Measurements from ENCODE around the gene SDSL. TPM values are rescaled to one million over a fixed set of nuclear protein-coding genes. Genes with fewer than 3 reads are reported as not detected.

SDSL gene
- total and polyA plus RNA-seq, 4 donors = 3.8 to 13.4 (median 6.8) TPM

DNA sequence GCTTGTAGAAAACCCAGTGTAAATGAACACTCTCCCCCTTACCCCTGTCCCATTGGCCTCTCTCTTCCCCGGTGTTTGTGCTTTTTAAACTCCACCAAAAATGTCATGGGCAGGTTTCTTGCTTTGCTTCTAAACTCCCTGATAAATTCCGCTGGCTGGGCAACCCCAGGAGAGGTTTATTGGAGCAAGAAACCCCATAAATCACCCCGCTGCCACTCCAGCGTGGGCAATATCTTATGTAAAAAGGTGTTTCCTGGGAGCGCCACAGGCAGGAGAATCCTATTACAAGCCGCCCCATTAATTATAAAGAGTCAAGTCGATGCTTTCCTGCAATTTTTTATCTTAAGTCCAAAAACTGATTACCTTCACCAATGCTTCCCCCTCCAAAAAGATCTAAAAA, 26.7 kb downstream of the SDSL start:
- no peak overlapping the region for H3K27ac ChIP-seq (ENCODE audit: low read depth in 1 of 2, low read length in 2 of 2)
- intact Hi-C loops (cut with DNase I) = no loop called here
- WGBS, 2 donors = 38 to 44% methylated on average over 7 of the region's 7 CpGs
- no peaks in the 10 kb centered on the region for H3K27me3 ChIP-seq (ENCODE audit: control insufficient read depth in 1 of 2, insufficient read depth in 2 of 2, low read length in 1 of 2)
- no peaks in the 10 kb centered on the region for H3K4me1 ChIP-seq (ENCODE audit: control insufficient read depth in 1 of 2, insufficient read depth in 2 of 2, low read length in 2 of 2)
- H3K4me3 ChIP-seq (ENCODE audit: low read length in 2 of 2) = no peak overlapping the region
- H3K9me3 ChIP-seq (ENCODE audit: control insufficient read depth, low read length) = peaks cover 3% of the 10 kb centered on the region
- H3K36me3 ChIP-seq (ENCODE audit: control insufficient read depth in 1 of 2, insufficient read depth in 2 of 2, low read length in 1 of 2) = no peaks in the 10 kb centered on the region
- DNase-seq (no peak), ATAC-seq (ENCODE audit: low FRiP score) (no peak)

DNA sequence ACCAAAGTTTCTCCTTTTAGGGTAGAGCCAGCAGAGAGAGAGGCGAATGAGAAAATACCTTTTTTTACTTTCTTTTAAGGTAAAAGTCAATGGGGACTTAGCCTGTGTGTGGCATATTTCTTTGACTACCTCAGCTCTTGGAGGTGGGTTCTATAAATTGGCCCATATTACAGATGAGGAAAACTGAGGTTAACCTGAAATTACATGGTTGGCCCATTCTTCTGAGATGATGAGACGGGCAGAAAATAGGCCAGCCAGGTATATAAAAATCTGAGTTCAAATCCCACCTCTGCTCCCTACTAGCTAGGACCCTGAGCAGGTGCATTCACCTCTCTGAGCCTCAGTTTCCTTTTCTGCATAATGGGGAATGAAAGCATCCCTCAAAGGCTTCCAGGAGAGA, 27.1 kb downstream of the SDSL start:
- ATAC-seq (ENCODE audit: low FRiP score) (no peak), DNase-seq (no peak)
- H3K27ac ChIP-seq (ENCODE audit: low read depth in 1 of 2, low read length in 2 of 2) = no peak overlapping the region
- no peaks in the 10 kb centered on the region for H3K27me3 ChIP-seq (ENCODE audit: control insufficient read depth in 1 of 2, insufficient read depth in 2 of 2, low read length in 1 of 2)
- H3K36me3 ChIP-seq (ENCODE audit: control insufficient read depth in 1 of 2, insufficient read depth in 2 of 2, low read length in 1 of 2) = no peaks in the 10 kb centered on the region
- no peak overlapping the region for H3K4me3 ChIP-seq (ENCODE audit: low read length in 2 of 2)
- H3K9me3 ChIP-seq (ENCODE audit: control insufficient read depth, low read length) = peaks cover 3% of the 10 kb centered on the region
- intact Hi-C loops (cut with DNase I) = no loop called here
- no peaks in the 10 kb centered on the region for H3K4me1 ChIP-seq (ENCODE audit: control insufficient read depth in 1 of 2, insufficient read depth in 2 of 2, low read length in 2 of 2)
- WGBS, 2 donors = 81 to 90% methylated on average over 2 of the region's 2 CpGs

DNA sequence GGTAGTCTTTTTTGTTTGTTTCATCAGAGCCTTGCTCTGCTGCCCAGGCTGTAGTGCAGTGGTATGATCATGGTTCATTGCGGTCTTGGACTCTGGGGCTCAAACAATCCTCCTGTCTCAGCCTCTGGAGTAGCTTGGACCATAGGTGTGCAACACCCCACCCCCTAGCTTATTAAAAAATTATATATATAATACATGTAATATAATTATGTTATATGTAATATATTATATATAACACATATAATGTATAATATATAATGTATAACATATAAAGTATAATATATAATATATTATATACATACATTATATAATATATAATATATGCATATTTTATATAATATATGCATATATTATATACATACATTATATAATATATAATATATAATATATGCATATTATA, 27.7 kb downstream of the SDSL start:
- H3K4me3 ChIP-seq (ENCODE audit: low read length in 2 of 2) = no peak overlapping the region
- no peaks in the 10 kb centered on the region for H3K27me3 ChIP-seq (ENCODE audit: control insufficient read depth in 1 of 2, insufficient read depth in 2 of 2, low read length in 1 of 2)
- peaks cover 3% of the 10 kb centered on the region for H3K9me3 ChIP-seq (ENCODE audit: control insufficient read depth, low read length)
- H3K36me3 ChIP-seq (ENCODE audit: control insufficient read depth in 1 of 2, insufficient read depth in 2 of 2, low read length in 1 of 2) = no peaks in the 10 kb centered on the region
- no peak overlapping the region for H3K27ac ChIP-seq (ENCODE audit: low read depth in 1 of 2, low read length in 2 of 2)
- DNase-seq = no peak
- no peaks in the 10 kb centered on the region for H3K4me1 ChIP-seq (ENCODE audit: control insufficient read depth in 1 of 2, insufficient read depth in 2 of 2, low read length in 2 of 2)
- ATAC-seq (ENCODE audit: low FRiP score) = no peak
- intact Hi-C loops (cut with DNase I) = no loop called here
- WGBS, 2 donors = 91 to 92% methylated on average over 1 of the region's 1 CpG

DNA sequence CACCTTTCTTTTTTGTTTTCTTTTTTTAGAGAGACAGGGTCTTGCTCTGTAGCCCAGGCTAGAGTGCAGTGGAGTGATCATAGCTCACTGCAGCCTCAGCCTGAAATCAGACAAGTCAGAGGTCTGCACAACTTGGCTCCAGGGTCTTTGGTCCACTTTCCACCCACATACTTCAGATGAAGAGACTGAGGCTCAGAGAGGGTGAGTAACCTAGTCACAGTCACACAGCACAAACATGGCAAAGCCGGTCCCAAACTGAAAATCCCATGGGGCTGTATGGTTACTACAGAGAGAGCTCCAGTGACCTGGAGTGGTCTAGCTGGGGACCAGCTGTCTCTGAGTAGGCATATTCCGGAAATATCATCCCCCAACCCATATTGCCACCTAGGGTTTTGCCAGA, 30.3 kb downstream of the SDSL start:
- Histone ChIP-seq H3K36me3 (ENCODE audit: control insufficient read depth in 1 of 2, insufficient read depth in 2 of 2, low read length in 1 of 2) (no peaks in the 10 kb centered on the region), H3K9me3 (ENCODE audit: control insufficient read depth, low read length) (no peaks in the 10 kb centered on the region), H3K4me3 (ENCODE audit: low read length in 2 of 2) (no peak overlapping the region), H3K27ac (ENCODE audit: low read depth in 1 of 2, low read length in 2 of 2) (no peak overlapping the region), H3K4me1 (ENCODE audit: control insufficient read depth in 1 of 2, insufficient read depth in 2 of 2, low read length in 2 of 2) (no peaks in the 10 kb centered on the region), H3K27me3 (ENCODE audit: control insufficient read depth in 1 of 2, insufficient read depth in 2 of 2, low read length in 1 of 2) (no peaks in the 10 kb centered on the region)
- no peak for DNase-seq
- intact Hi-C loops (cut with DNase I) = no loop called here
- ATAC-seq (ENCODE audit: low FRiP score) = no peak
- 86 to 90% methylated on average over 2 of the region's 2 CpGs for WGBS, 2 donors

DNA sequence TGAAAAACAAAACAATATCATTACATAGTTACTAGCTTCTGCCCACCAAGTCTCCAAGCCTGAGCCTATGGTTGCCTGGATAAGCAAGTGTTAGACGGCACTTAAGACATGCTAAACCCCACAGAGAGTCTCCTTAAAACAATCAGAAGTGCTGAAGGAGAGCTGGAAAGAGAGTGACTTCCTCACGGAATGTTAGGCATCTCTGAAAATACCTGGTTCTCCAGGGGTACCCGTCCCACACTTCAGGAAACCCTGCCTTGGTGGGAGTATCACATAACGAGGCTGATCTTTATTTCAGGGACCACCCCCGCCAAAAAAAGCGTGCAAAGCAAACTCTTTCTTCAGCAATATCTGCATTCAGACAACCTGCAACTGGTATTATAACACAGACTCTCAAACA, 31.1 kb downstream of the SDSL start:
- no peaks in the 10 kb centered on the region for H3K27me3 ChIP-seq (ENCODE audit: control insufficient read depth in 1 of 2, insufficient read depth in 2 of 2, low read length in 1 of 2)
- intact Hi-C loops (cut with DNase I) = no loop called here

DNA sequence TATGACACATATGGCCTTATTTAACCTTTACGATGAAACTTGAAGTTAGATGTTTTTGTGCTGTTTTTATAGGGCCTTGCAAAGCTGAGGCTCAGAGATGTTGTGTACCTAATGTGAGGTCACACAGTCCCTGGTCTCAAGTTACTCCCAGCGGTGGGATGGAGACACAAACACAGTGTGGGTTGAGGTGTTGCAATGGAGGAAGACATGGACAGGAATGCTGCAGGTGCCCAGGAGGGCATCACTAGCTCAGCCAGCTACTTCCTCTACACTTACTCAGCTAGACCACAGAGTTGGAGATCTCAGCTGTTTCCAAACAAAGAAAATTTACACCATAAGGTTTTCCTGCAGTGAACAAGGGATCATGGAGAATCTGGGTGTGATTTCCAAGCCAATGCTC, 34.0 kb downstream of the SDSL start:
- DNase-seq (no peak), ATAC-seq (ENCODE audit: low FRiP score) (no peak)
- no peaks in the 10 kb centered on the region for H3K27me3 ChIP-seq (ENCODE audit: control insufficient read depth in 1 of 2, insufficient read depth in 2 of 2, low read length in 1 of 2)
- WGBS, 2 donors = 77 to 81% methylated on average over 2 of the region's 2 CpGs
- no peak overlapping the region for H3K4me3 ChIP-seq (ENCODE audit: low read length in 2 of 2)
- intact Hi-C loops (cut with DNase I) = no loop called here
- H3K9me3 ChIP-seq (ENCODE audit: control insufficient read depth, low read length) = no peaks in the 10 kb centered on the region
- no peaks in the 10 kb centered on the region for H3K4me1 ChIP-seq (ENCODE audit: control insufficient read depth in 1 of 2, insufficient read depth in 2 of 2, low read length in 2 of 2)
- H3K36me3 ChIP-seq (ENCODE audit: control insufficient read depth in 1 of 2, insufficient read depth in 2 of 2, low read length in 1 of 2) = no peaks in the 10 kb centered on the region
- no peak overlapping the region for H3K27ac ChIP-seq (ENCODE audit: low read depth in 1 of 2, low read length in 2 of 2)

More for the DNA sequence above, 31.1 kb downstream of the SDSL start:
- Histone ChIP-seq H3K4me3 (ENCODE audit: low read length in 2 of 2) (no peak overlapping the region), H3K9me3 (ENCODE audit: control insufficient read depth, low read length) (no peaks in the 10 kb centered on the region), H3K4me1 (ENCODE audit: control insufficient read depth in 1 of 2, insufficient read depth in 2 of 2, low read length in 2 of 2) (no peaks in the 10 kb centered on the region), H3K27ac (ENCODE audit: low read depth in 1 of 2, low read length in 2 of 2) (no peak overlapping the region), H3K36me3 (ENCODE audit: control insufficient read depth in 1 of 2, insufficient read depth in 2 of 2, low read length in 1 of 2) (no peaks in the 10 kb centered on the region)
- ATAC-seq (ENCODE audit: low FRiP score) = no peak
- no peak for DNase-seq
- WGBS, 2 donors = 31 to 33% methylated on average over 6 of the region's 6 CpGs

DNA sequence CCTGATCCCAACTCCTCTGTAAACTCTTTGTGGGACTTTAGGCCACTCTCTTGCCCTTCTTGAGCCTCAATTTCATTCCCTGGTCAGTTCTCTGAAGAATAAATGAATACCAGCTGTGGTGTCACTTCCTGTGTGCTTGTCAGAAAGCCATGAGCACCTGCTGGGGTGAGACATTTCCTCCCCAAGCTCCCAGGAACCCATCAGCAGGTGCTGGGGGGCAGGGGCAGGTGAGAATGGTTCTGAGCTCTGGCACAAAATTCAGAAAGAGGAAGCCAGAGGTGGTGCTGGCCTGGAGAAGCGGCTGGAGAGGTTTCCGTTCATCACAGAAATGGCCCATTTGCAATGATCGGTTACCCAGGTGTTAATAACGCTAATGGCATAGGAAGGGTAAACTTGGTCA, 34.6 kb downstream of the SDSL start:
- Histone ChIP-seq H3K27me3 (ENCODE audit: control insufficient read depth in 1 of 2, insufficient read depth in 2 of 2, low read length in 1 of 2) (no peaks in the 10 kb centered on the region), H3K4me1 (ENCODE audit: control insufficient read depth in 1 of 2, insufficient read depth in 2 of 2, low read length in 2 of 2) (no peaks in the 10 kb centered on the region), H3K9me3 (ENCODE audit: control insufficient read depth, low read length) (no peaks in the 10 kb centered on the region), H3K36me3 (ENCODE audit: control insufficient read depth in 1 of 2, insufficient read depth in 2 of 2, low read length in 1 of 2) (no peaks in the 10 kb centered on the region), H3K4me3 (ENCODE audit: low read length in 2 of 2) (no peak overlapping the region), H3K27ac (ENCODE audit: low read depth in 1 of 2, low read length in 2 of 2) (no peak overlapping the region)
- WGBS, 2 donors = 48 to 59% methylated on average over 4 of the region's 4 CpGs
- DNase-seq (no peak), ATAC-seq (ENCODE audit: low FRiP score) (no peak)
- intact Hi-C loops (cut with DNase I) = no loop called here

DNA sequence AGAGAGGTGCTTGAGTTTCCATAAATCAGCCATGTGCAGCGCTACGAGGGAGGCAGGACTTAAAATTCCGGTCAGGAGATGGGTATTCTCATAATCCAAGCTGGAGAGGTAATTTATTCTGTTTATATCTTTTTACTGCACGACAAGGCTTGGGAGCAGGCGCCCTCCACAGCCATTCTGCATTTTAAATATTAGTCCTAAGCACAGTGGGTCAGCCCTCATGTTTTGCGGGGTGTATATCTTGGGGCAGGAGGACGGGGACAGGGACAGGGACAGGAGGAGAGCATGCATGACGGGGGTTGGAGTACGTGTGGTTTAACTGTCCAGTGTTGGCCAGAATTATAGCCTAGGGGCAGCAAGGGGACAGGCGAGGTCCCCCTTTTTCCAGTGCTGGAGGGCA, 35.0 kb downstream of the SDSL start:
- H3K9me3 ChIP-seq (ENCODE audit: control insufficient read depth, low read length) = no peaks in the 10 kb centered on the region
- DNase-seq (no peak), ATAC-seq (ENCODE audit: low FRiP score) (no peak)
- WGBS, 2 donors = 44 to 52% methylated on average over 10 of the region's 10 CpGs
- no peak overlapping the region for H3K4me3 ChIP-seq (ENCODE audit: low read length in 2 of 2)
- intact Hi-C loops (cut with DNase I) = no loop called here
- H3K36me3 ChIP-seq (ENCODE audit: control insufficient read depth in 1 of 2, insufficient read depth in 2 of 2, low read length in 1 of 2) = no peaks in the 10 kb centered on the region
- H3K4me1 ChIP-seq (ENCODE audit: control insufficient read depth in 1 of 2, insufficient read depth in 2 of 2, low read length in 2 of 2) = no peaks in the 10 kb centered on the region
- no peak overlapping the region for H3K27ac ChIP-seq (ENCODE audit: low read depth in 1 of 2, low read length in 2 of 2)
- H3K27me3 ChIP-seq (ENCODE audit: control insufficient read depth in 1 of 2, insufficient read depth in 2 of 2, low read length in 1 of 2) = no peaks in the 10 kb centered on the region

DNA sequence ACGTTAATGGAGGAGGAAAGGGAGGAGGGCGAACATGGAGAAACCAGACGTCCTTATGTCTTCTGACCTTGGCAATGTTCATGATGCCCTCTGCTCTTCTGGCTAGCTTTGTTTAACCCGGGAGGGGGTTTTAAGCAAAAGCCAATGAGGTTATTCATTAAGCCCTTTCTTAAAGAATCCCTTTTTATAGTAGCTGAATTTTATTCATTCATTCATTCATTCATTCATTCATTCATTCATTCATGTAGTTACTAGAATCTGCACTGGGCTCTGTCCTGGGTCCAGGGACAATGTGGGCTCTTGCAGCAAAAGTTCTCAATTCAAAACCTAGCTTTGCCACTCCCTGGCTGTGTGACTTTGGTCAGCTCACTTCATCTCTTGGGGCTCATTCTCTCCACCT, 35.5 kb downstream of the SDSL start:
- intact Hi-C loops (cut with DNase I) = no loop called here
- 52 to 56% methylated on average over 4 of the region's 4 CpGs for WGBS, 2 donors
- H3K9me3 ChIP-seq (ENCODE audit: control insufficient read depth, low read length) = no peaks in the 10 kb centered on the region
- no peaks in the 10 kb centered on the region for H3K4me1 ChIP-seq (ENCODE audit: control insufficient read depth in 1 of 2, insufficient read depth in 2 of 2, low read length in 2 of 2)
- H3K4me3 ChIP-seq (ENCODE audit: low read length in 2 of 2) = no peak overlapping the region
- no peaks in the 10 kb centered on the region for H3K36me3 ChIP-seq (ENCODE audit: control insufficient read depth in 1 of 2, insufficient read depth in 2 of 2, low read length in 1 of 2)
- no peaks in the 10 kb centered on the region for H3K27me3 ChIP-seq (ENCODE audit: control insufficient read depth in 1 of 2, insufficient read depth in 2 of 2, low read length in 1 of 2)
- ATAC-seq (ENCODE audit: low FRiP score) = no peak
- no peak overlapping the region for H3K27ac ChIP-seq (ENCODE audit: low read depth in 1 of 2, low read length in 2 of 2)
- DNase-seq = no peak

Data from aorta (tissue), 5 donors.